Measurements from ENCODE around the gene ABHD17C.

The ABHD17C gene

DNA sequence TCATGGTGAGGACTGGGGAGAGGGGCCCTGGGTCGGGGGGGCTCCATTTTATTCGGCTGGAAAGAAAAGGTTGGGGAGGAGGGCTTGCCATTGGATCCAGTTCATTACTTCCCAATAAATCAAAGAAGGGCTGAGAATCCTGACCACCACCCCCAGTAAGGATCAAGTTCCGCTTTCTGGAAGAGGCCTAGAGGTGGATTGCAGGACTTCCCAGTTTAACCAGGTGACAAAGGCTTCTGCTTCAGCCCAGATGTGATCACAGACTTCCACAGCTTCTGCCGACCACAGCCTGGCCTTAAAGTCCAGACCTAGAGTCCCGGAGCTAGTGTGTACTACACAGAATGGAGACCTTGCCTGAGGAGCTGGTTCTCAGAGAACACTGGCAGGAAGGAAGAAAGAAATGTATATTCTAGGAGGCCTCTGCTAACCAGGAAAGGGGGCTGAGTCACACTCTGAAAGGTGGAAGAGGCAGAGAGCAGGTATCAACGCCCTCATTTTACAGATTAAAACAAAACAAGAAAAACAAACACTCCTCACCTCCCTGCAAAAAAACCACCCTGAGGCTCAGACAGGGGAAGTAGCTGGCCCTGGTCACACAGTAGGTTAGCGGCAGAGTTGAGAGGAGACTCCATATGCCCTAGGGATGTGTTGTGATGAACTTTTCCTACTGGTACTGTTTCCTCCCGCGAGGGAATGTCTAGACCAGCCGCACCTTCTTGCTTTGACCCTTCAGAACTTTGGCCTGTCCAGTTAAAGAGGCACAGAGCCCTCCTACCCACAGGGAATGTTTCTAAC lies 82.9 kb downstream of the ABHD17C start:
- no peak for DNase-seq (ENCODE audit: low read depth in 1 of 2, low spot score in 1 of 2)
- TF ChIP-seq POLR2AphosphoS5 (IDR thresholded peaks at IDR 0.05; ENCODE audit: low read depth): no peak
- TF ChIP-seq, protein P1, sequence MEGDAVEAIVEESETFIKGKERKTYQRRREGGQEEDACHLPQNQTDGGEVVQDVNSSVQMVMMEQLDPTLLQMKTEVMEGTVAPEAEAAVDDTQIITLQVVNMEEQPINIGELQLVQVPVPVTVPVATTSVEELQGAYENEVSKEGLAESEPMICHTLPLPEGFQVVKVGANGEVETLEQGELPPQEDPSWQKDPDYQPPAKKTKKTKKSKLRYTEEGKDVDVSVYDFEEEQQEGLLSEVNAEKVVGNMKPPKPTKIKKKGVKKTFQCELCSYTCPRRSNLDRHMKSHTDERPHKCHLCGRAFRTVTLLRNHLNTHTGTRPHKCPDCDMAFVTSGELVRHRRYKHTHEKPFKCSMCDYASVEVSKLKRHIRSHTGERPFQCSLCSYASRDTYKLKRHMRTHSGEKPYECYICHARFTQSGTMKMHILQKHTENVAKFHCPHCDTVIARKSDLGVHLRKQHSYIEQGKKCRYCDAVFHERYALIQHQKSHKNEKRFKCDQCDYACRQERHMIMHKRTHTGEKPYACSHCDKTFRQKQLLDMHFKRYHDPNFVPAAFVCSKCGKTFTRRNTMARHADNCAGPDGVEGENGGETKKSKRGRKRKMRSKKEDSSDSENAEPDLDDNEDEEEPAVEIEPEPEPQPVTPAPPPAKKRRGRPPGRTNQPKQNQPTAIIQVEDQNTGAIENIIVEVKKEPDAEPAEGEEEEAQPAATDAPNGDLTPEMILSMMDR (IDR thresholded peaks at IDR 0.05; ENCODE audit: insufficient read depth, low read length): no peak
- no peak for TF ChIP-seq GABPA (IDR thresholded peaks at IDR 0.05; ENCODE audit: low read depth)
- no peak for TF ChIP-seq SPI1 (IDR thresholded peaks at IDR 0.05; ENCODE audit: borderline replicate concordance, low read depth)
- TF ChIP-seq, protein P2, sequence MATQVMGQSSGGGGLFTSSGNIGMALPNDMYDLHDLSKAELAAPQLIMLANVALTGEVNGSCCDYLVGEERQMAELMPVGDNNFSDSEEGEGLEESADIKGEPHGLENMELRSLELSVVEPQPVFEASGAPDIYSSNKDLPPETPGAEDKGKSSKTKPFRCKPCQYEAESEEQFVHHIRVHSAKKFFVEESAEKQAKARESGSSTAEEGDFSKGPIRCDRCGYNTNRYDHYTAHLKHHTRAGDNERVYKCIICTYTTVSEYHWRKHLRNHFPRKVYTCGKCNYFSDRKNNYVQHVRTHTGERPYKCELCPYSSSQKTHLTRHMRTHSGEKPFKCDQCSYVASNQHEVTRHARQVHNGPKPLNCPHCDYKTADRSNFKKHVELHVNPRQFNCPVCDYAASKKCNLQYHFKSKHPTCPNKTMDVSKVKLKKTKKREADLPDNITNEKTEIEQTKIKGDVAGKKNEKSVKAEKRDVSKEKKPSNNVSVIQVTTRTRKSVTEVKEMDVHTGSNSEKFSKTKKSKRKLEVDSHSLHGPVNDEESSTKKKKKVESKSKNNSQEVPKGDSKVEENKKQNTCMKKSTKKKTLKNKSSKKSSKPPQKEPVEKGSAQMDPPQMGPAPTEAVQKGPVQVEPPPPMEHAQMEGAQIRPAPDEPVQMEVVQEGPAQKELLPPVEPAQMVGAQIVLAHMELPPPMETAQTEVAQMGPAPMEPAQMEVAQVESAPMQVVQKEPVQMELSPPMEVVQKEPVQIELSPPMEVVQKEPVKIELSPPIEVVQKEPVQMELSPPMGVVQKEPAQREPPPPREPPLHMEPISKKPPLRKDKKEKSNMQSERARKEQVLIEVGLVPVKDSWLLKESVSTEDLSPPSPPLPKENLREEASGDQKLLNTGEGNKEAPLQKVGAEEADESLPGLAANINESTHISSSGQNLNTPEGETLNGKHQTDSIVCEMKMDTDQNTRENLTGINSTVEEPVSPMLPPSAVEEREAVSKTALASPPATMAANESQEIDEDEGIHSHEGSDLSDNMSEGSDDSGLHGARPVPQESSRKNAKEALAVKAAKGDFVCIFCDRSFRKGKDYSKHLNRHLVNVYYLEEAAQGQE (IDR thresholded peaks at IDR 0.05; ENCODE audit: insufficient replicate concordance, low read depth): no peak
- Histone ChIP-seq H3K4me3 (replicated peaks; ENCODE audit: insufficient read depth, low read length) (no peak overlapping the region), H3K27me3 (ENCODE audit: insufficient read depth, poor library complexity, severe bottlenecking) (peaks cover 38% of the 10 kb centered on the region), H3K27ac (replicated peaks) (no peak overlapping the region)

DNA sequence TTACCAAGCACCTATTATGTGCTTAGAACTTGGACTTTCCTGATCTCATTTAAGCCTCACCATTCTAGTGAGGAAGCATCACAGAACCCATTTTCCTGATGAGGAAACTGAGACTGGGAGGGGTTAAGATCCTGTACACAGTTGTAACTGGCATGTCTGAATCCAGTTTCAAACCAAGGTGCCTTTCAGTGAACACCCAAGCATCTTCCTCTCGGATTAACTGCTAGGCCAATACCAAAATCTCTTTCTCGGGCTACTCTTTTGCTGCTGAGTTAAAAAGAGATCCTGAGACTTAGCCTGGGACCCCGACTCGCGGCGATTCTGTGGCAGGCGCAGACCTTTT lies 83.5 kb downstream of the ABHD17C start:
- Histone ChIP-seq H3K4me3 (replicated peaks; ENCODE audit: insufficient read depth, low read length) (no peak overlapping the region), H3K27me3 (ENCODE audit: insufficient read depth, poor library complexity, severe bottlenecking) (peaks cover 38% of the 10 kb centered on the region), H3K27ac (replicated peaks) (no peak overlapping the region)
- no peak for DNase-seq (ENCODE audit: low read depth in 1 of 2, low spot score in 1 of 2)
- TF ChIP-seq, protein P2 (IDR thresholded peaks at IDR 0.05; ENCODE audit: insufficient replicate concordance, low read depth): no peak
- TF ChIP-seq, protein P1 (IDR thresholded peaks at IDR 0.05; ENCODE audit: insufficient read depth, low read length): no peak
- TF ChIP-seq GABPA (IDR thresholded peaks at IDR 0.05; ENCODE audit: low read depth) (no peak), SPI1 (IDR thresholded peaks at IDR 0.05; ENCODE audit: borderline replicate concordance, low read depth) (no peak), POLR2AphosphoS5 (IDR thresholded peaks at IDR 0.05; ENCODE audit: low read depth) (no peak)

DNA sequence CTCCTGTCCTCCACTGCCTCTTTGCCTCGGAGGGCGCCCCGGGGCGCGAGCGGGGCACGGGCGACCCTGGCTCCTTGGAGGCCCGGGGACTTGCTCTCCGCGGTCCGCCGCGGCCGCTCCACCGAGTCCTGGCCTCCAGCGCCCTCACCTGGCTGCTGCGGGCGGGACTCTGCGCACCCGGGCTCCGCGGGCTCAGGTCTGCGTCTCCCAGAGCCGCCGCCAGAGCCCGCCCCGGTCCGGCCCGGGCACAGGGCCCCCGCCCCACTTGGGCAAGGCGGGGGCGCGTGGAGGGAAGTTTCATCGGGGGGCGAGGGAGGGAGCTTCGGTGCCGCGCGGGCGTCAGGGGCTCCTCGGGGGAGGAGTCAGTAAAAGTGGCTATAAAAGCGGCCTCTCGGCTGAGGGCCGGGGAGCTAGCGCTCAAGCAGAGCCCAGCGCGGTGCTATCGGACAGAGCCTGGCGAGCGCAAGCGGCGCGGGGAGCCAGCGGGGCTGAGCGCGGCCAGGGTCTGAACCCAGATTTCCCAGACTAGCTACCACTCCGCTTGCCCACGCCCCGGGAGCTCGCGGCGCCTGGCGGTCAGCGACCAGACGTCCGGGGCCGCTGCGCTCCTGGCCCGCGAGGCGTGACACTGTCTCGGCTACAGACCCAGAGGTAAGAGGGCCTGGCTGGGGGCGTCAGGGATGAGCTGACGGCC lies 84.0 kb downstream of the ABHD17C start, which contains the start of gene CEMIP:
Gene CEMIP (plus strand): TSS at position 407 of the 694 bp plus-strand sequence. CDS start 94,510 bp downstream, outside the sequence.
- Histone ChIP-seq H3K27ac (replicated peaks) (no peak within 1 kb of the TSS), H3K4me3 (replicated peaks; ENCODE audit: insufficient read depth, low read length) (no peak within 1 kb of the TSS; the same call in 1 of the 2 replicates), H3K27me3 (ENCODE audit: insufficient read depth, poor library complexity, severe bottlenecking) (peaks cover 38% of the 10 kb centered on the region)
- DNase-seq (ENCODE audit: low read depth in 1 of 2, low spot score in 1 of 2): peak in 1 of 2 experiments; percentile 42
- TF ChIP-seq, protein P2 (IDR thresholded peaks at IDR 0.05; ENCODE audit: insufficient replicate concordance, low read depth): no peak
- TF ChIP-seq GABPA (IDR thresholded peaks at IDR 0.05; ENCODE audit: low read depth): no peak
- TF ChIP-seq SPI1 (IDR thresholded peaks at IDR 0.05; ENCODE audit: borderline replicate concordance, low read depth): no peak
- TF ChIP-seq POLR2AphosphoS5 (IDR thresholded peaks at IDR 0.05; ENCODE audit: low read depth): no peak
- TF ChIP-seq, protein P1 (IDR thresholded peaks at IDR 0.05; ENCODE audit: insufficient read depth, low read length): no peak
